Measurements from ENCODE around the gene SSBP2.
"Not testable (repeated sequence)": the region's sequence is repeated elsewhere in the genome, so short reads cannot be mapped to it uniquely, and the experiment has no call there.

Gene SSBP2

DNA sequence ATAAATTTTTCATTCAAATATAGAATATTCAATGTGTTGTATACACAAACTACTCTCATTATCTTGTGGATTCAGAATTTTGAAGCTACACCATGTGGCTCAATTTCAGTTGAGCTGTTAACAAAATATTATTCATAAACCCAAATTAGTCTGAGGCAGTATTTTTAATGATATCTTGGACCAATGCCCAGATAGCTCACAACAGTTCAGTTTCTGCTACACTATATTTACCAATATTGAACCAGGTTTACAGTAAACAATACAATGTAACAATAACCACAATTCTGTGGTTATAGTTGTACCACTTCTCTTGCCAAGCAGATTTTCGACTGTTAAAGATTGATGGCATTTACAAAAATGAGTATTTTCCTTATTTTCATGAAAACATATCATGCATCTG, 99.9 kb downstream of the SSBP2 start:
- peak in 1 of 3 experiments; percentile 25 for DNase-seq

DNA sequence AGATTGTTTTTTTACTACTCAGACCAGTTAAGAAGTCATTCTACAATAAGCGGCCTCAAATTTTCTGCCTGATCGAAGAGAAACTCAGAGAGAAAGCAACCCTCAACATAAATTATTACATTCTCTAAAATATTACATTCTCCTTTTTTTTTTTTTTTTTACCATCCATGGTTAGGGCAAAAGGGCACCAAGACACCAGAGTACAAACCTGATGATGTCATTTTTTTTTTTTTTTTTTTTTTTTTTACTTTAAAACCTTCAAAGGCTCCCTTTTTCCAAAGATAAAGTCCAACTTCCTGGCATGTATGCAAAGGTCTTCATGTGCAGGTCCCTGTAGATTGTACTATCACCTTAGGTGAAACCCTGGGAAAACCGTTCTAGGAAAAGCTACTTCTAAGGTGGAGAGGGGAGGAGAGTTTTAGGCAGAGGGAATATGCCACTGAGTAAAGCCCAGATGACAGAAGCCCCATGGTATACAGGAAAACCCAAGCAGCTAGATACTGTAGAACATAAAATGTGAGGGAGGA, 104.4 kb downstream of the SSBP2 start:
- DNase-seq, result no peak

DNA sequence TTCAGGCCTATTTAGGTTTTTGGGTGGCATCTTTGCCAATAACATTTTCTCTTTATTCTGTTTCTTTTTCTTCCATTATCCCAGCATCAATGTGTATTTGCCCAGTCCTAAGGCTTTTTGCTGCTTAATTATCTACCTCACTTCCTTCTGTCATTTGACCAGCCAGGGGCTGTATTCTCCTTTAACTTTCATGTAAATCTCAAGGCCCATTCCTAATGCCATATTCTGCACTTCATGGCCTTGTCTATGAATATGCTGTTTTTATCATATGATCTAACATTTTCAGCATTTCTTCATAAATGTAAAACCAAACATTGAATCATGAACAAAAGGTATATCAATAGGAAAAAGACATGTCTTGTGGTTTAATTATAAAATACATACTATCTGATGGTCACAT, 108.7 kb downstream of the SSBP2 start:
- no peak for DNase-seq

DNA sequence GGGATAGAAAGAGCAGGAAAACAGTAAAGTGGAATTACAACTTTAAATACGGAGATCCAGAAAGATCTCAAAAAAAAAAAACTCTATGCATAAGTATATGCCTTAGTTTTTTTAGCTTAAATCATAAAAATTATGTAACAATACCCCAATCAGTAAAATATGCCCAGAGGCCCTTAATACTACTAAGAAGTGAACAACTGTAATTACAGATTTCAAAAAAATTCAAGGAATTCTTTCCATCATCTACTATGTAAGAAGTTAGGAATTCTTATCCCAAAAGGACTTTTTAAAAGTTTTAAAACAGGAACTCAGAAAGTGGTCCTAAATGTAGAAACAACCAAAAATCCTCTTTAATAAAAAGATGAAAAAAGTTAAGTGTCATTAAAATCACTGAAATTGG, 111.3 kb downstream of the SSBP2 start:
- no peak for DNase-seq

DNA sequence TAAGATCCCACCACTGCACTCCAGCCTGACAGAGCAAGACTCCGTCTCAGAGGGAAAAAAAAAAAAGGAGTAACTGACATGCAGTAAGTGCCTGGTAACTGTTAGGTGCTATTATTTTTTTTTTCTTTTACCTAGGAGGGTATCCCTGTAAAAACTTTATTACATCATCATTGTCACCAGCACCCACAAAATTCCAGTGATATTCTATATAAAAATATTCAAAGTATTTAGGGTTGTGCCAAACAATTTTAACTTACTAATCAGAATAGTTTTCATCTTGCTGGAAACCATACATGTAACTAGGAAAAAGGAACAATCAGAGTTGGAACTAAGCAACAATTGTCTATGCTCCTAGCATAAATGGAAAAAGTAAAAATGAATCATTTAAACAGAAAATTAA, 112.4 kb downstream of the SSBP2 start:
- DNase-seq, result no peak

DNA sequence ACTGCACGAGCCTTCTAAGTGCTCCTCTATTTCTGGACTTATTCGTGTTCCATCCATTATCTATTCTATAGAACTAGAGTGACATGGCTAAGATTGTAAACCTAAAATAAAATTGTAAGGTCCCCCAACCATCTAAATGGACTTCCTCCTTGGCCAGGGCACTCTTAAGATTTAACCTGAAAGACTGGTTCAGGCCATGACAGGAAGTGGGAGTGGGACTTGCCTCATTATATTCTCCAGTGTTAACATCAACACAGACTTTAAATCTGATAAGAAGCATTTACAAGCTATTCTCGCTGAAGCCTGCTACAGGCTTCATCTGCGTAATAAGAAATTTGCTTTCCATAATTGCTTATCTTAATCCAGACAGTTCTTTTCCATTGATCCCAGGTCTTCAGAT, 117.0 kb downstream of the SSBP2 start:
- no peak for DNase-seq

DNA sequence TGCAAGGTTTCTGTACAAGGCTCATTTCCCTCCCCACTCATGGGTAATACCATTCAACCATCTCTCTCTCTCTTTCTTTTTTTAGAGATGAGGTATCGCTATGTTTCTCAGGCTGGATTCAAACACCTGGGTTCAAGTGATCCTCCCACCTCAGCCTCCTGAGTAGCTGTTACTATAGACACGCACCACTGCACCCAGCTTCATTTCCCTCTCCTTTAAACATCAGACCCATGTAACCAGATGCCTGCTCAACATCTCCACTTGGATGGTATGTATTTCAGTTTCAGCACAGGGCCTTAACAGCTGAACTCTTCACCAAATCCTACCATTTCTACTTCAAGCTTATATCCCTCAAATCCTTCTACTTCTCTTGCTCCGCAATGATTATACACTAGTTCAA, 117.4 kb downstream of the SSBP2 start:
- peak in 1 of 3 experiments; percentile 4 for DNase-seq

DNA sequence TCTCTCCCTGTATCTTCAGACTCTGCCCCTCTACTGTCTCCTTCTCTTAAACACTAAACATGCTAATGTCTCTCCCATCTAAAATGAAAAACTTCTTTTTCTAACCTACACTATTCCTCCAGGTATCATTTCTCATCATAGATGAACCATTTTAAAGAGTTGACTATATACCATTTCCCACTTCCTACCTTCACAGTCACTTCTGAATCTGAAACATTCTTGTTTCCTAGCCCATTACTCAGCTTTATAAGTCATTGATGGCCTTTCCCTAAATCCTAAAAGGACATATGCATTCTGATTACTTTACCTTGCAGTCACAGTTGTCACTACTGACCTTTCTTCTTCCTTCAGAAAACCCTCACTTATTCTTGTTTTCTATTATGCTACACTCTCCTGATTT, 118.2 kb downstream of the SSBP2 start:
- DNase-seq, result no peak

DNA sequence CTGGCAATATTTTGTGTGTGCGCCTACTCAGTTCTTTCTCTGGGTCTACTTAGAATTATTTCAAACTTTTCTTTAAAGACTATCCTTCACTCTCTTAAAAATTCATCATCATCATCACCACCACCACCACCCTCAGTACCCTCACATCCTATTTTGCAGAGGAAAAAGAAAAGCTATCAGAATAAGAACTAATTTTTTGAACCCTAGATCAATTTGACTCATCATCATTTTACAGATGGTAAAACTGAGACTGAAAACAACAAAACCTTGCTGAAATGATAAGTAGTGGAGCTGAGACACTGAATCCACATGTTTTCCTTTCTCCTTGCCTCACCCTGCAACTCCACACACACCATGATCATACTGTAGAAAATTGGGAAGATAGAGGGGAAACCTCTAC, 119.3 kb downstream of the SSBP2 start:
- no peak for DNase-seq

DNA sequence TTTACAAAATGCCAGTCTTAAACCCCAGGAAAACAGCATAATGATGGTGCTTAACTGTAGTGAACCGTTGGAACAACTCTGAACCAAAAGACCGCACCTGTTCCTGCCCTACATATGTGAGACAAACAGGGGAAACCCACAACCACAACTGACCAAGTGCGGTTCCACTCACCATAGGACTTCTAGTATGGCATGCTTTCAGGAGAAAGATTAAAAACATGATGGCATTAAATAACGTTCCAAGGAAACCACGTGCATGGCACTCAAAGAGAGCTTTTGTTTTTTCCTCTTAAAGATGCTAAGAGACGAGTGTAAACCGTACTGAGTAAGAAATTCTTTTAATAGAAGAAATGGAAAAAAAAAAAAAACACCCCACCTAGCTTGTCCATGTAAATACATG, 119.8 kb downstream of the SSBP2 start:
- DNase-seq, result no peak

DNA sequence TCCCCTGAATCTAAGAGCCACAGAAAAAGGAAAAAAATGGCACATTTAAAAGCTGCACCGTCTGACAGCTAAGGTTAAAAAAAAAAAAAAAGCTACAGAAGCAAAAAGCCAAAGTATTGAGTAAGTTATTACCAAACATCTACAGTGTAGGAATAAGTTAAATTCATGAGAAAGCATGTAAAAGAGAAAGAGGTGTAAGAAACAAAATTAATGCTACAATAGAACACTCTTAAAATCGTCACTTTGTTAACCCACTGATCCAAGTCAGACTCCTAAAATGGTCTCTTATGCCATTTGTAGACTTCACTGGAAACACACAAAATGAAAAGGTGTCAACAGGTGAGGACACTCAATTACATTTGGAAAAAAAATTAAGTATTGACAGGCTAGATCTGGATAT, 120.2 kb downstream of the SSBP2 start:
- DNase-seq, result no peak

DNA sequence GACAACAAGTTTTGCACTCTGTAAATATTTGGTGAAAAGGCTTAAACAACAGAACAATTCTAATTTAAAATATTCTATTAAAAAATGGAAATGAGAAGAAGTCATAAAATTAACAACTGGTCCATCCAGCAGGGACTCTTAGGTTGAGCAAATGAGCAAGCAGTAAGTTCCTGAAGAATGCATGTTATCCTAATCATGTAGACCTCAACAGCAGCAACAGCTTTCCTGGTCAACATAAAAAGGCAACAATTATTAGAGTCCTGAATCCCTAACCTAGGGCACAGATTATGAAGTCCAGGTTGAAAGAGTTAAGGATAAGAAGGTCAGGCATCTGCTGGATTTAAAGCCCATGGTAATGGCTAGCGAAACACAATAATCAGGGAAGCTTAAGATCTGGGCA, 120.9 kb downstream of the SSBP2 start:
- no peak for DNase-seq

DNA sequence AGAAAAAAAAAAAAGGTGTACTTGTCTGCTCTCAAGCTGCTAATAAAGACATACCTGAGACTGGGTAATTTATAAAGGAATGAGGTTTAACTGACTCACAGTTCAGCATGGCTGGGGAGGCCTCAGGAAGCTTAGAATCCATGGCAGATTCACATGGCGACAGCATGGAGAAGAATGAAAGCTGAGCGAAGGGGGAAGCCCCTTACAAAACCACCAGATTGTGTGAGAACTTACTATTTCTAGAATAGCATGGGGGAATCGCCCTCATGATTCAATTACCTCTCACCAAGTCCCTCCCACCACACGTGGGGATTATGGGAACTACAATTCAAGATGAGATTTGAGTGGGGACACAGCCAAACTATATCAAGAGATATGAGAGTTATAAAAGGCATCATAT, 122.8 kb downstream of the SSBP2 start:
- not testable (repeated sequence) for DNase-seq

DNA sequence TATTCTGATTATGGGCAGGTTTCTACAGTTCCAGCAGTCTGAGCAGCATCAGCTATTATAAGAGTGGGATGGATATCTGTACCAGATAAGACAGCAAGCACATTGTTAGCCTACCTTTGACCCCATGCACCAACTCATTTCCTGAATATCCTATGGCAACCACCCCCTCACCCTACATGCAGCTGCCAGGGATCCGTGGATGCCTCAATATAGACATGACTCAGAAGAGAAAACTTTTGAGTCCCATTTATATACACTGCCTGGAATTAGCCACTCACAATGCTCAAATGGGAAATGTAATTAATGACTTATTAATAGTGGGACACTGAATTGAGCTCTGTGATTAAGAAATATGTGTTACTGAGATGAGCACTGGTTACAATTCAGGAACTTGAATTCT, 124.4 kb downstream of the SSBP2 start:
- DNase-seq, result no peak

DNA sequence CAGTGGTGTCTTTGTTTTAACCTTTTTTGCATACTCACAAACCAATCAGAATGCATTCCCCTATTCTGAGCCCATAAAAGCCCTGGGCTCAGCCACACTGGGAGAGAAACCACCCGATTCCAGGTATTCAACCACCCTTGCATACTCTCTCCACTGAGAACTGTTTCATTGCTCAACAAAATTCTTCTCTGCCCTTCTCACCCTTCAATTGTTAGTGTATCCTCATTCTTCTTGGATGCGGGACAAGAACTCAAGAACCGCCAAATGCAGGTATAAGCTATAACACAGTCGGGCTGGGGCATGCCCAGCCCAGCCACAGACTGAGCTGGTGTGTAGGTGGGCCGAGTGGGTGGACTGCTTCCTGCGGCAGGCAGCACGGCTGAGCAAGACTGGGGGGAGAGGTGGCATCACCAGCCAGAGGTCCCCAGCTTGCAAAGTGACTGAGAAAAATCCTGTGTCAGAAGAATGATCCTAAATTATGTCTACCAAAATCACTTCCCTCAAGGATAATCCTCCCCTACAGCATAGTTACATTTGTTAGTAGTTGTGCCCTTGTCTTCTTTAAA, 141.0 kb downstream of the SSBP2 start:
- no peak for DNase-seq

DNA sequence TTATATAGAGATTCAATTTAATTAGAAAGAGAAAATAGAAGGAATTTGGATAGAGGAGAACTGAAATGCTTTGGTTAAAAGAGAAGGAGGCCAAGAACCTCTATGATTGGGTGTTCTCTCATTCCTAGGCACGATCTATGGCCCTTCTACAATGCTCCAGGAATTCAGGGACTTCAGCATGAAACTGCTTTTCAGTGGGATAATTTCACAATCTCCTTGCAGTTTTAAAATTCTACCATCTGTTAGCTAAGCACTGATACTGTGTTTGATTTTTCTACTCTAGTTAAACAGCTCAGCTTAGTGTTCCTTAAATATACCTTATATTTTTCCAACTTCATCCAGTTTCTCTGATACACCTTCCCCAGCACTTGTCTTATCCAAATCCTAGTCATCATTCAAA, 141.9 kb downstream of the SSBP2 start:
- DNase-seq, result no peak

DNA sequence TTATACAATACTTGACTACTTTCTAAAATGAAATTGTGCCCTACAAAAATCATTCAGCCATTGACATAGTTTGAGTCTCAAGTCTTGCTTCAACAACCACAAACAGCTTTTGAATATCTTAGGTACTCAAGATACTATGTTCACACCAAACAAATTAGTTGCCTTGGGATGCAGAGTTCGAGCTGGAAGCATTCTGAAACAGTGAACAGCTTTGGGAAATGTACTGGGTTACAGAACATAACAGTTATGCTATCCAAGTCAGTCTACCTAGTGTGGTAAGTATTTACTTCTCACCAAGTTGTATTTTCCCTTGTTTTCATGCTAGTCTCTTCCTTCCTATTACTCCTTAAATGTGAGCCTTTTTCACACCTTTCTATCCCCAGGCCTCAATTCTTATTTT, 143.2 kb downstream of the SSBP2 start:
- DNase-seq, result no peak

DNA sequence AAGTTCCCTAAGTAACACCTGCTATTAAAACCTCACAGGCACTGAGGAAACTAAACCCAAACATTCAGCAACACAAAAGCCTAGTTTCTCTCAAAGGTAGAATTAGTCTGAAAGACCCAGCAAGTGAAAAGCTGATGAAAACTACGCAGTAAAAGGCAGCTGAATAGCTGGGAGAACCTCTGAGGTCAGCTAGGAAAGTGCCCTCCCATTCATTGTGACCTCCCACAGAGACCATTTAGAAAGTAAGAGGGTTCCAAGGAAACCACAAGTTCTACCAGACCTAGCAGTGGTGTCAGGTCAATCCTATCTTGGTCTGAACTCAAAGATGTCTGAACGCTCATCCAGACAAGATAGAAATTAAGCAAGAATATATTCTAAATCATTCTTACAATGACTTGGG, 144.7 kb downstream of the SSBP2 start:
- no peak for DNase-seq

DNA sequence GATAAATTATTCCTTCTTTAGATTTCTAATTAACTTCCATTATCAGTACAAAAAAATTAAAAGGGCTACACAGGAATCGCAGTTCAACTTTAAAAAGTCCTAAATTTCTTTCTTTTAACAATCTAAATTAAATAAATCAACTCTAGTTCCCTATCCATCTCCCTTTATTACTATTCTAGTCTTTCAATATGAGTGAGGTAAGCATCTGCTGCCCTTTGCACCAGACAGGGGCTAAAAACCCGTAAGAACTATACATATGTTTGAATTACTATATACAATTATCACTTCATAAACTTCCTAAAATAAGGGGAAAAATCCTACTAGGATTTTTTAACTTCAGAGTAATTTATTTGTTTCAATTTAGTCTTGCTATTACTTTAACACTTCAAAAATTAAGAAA, 145.6 kb downstream of the SSBP2 start:
- DNase-seq, result no peak

DNA sequence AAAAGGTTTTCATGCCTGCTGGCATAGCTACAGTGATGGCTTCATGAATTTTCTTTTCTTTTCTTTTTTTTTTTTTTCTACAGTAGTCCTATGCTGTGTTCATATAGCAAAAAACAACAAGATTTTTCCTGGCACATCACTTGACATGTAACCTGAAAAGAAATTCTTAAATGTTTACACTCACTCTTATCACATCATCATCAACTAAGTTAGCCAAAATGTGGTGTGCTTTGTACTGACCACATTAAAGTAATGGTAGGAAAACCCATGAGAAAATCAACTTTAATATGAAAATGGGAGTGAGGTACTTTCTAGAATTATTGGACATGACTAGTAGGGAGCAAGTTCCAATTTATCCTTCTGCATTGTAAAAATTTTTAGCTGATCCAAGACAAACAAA, 146.7 kb downstream of the SSBP2 start:
- no peak for DNase-seq

DNA sequence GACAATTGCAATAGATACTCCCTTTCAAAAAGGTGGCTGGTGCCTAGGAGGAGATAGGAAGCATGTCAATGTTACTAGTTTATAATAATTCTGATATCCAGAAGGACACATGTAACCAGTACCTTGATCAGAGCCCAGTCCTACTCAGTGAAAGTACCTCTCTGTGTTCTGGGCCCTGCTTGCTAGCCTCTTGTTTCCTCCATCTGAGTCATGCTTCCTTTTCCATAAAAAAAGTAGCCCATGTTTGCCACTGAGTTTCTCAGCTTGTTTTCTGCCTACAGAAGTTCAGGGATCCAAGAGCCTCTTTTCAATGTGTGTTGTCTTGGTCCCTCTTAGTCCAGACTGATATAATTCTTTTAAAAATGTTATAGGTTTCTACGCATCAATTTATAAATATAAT, 149.0 kb downstream of the SSBP2 start:
- DNase-seq, result no peak

DNA sequence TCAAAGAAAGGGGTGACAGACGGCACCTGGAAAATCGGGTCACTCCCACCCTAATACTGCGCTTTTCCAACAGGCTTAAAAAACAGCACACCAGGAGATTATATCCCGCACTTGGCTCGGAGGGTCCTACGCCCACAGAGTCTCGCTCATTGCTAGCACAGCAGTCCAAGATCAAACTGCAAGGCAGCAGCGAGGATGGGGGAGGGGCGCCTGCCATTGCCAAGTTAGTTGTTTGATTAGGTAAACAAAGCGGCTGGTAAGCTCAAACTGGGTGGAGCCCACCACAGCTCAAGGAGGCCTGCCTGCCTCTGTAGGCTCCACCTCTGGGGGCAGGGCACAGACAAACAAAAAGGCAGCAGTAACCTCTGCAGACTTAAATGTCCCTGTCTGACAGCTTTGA, 158.8 kb downstream of the SSBP2 start:
- DNase-seq, result not testable (repeated sequence)

DNA sequence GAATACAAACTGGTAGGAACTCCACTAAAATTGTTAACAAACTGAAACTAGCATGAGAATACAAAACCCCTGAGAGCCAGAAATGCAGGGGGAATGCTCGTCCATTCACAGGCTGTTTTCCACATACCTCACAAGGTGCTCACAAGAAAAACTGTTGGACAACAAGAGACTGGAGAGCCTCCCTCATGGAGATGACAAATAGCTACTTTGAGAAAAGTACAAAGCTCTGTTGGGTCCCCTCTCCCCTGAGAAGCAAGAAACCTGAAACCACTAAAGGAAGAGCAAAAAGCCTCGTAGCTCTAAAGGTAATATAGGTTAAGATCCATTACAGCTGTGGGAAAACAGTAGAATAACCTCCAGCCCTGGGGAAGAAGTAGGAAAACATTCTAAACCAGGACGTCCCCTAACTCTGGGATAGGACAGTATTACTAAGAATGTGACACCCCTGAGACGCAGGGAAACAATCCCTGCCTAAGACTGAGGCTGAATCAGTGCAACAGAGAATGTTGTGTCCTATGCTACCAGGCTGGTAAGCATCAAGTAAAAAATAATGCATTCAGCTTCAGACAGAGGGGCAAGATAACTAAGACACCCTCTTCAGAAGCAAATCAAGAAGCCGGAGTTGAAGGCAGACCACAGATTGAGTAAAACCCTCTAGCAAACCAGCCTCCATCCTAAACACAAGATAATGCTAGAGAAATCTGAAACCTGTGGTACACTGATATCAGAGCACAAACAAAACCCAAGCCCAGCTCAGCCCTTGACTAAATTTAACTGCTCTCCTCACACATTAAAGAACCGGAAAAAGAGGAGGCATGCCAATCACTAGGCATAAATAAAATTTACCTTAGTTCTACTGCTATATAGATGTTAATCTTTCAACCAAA, 160.2 kb downstream of the SSBP2 start:
- DNase-seq, result peak in 1 of 3 experiments; percentile 17

DNA sequence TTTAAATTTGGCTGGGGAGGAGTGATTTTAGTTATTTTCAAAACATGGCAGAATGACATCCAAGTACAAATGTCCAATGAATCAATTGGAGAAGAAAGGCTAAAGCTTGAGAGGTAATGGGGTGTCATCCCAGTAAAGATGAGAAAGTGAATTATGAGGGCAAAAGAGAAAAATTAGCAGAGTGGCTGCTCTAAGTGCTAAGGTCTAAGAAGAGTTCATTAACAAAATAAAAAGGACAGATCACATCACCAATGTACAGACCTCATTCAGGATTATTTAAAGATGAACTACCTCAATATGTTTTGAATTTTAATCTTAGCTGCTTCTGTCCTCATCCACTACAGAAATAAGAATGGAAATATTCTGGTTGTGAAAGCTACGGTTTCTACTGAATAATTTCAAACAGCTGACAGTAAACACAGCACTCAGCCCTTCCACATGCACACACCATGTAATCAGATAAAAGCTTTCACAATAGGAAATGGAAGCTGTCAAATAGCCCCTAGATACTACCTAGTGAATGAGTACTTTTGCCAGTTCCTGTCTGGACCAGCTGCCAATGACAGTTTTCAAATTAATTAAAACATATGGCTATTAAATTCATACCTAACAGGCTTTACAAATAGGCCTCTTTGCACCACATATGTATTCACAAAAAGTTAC, 171.5 kb downstream of the SSBP2 start:
- peak in 2 of 3 experiments; percentile 15 to 84 for DNase-seq
